Esophagus squamous epithelium (tissue), 4 donors: ENCODE results near the gene BMP10.

Experiments
- POLR2A ChIP-seq, 4 donors: fragments of 450-650 bp; IDR thresholded peaks; one replicate each; pipeline ENCODE4 v1.6.1; 2017; ENCODE audit warnings: antibody characterized with exemption in 4 of 4, mild to moderate bottlenecking in 4 of 4, moderate library complexity in 3 of 4
- TF ChIP-seq, protein P1 (sequence below), 6 experiments: fragments of 450-650 bp in 4 of 6; fragments of 200-600 bp in 2 of 6; sonication (generic) in 2 of 6; IDR thresholded peaks; one replicate each; pipeline ENCODE4 v1.5.1; 2016 to 2019; ENCODE audit warnings: antibody characterized with exemption in 6 of 6, mild to moderate bottlenecking in 4 of 6, moderate library complexity in 4 of 6

DNA sequence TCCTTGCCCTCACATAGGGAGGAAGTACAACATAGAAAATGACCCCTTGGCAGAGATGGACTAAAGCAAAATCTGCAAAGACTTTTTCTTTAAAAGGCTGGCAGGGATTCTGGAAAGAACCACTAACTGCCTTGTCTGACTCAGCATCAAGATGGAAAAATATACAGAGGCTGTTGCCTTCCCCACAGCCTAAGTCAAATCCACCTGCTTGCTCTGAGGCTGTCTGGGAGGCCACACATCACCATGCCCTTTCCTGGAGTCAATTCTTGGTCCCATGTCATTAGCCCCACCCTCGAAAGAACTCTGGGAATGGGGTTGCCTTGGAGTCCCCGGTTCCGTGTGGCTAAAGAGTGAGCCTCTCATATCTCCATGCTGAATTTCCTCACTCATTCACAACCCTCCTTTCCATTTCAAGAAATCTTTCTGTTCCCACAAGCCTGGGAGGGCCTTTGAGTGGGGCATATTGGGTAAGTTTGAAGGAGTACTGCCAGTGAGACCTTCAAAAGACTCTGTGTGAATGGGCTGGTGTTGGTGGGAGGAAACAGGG, 39.4 kb downstream of the BMP10 start:
- TF ChIP-seq, protein P1, sequence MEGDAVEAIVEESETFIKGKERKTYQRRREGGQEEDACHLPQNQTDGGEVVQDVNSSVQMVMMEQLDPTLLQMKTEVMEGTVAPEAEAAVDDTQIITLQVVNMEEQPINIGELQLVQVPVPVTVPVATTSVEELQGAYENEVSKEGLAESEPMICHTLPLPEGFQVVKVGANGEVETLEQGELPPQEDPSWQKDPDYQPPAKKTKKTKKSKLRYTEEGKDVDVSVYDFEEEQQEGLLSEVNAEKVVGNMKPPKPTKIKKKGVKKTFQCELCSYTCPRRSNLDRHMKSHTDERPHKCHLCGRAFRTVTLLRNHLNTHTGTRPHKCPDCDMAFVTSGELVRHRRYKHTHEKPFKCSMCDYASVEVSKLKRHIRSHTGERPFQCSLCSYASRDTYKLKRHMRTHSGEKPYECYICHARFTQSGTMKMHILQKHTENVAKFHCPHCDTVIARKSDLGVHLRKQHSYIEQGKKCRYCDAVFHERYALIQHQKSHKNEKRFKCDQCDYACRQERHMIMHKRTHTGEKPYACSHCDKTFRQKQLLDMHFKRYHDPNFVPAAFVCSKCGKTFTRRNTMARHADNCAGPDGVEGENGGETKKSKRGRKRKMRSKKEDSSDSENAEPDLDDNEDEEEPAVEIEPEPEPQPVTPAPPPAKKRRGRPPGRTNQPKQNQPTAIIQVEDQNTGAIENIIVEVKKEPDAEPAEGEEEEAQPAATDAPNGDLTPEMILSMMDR (IDR thresholded peaks at IDR 0.05) = no peak
- no peak for TF ChIP-seq POLR2A (IDR thresholded peaks at IDR 0.05)
